Measurements from ENCODE around the gene OR8B3. TPM values are rescaled to one million over a fixed set of nuclear protein-coding genes. Genes with fewer than 3 reads are reported as not detected.

Gene OR8B3
- total and polyA plus RNA-seq, 2 experiments from 2014 or later, result not detected

GRCh38 chr11:124429599-124429998 is 30.8 kb upstream of the OR8B3 start:
- Mint-ChIP-seq H3K4me1 (no peaks in the 10 kb centered on the region), H3K4me3 (no peak overlapping the region), H3K9me3 (peaks cover 9% of the 10 kb centered on the region; the same call in 2 of the 3 replicates), H3K27me3 (ENCODE audit: insufficient read depth, low read depth, poor library complexity) (no peaks in the 10 kb centered on the region), H3K36me3 (ENCODE audit: low read depth) (peaks cover 8% of the 10 kb centered on the region; the same call in 1 of the 3 replicates), H3K27ac (no peak overlapping the region)
- no peak for TF ChIP-seq POLR2AphosphoS5 (IDR thresholded peaks at IDR 0.05; ENCODE audit: low read depth)
- TF ChIP-seq NANOG (IDR thresholded peaks at IDR 0.05; ENCODE audit: borderline replicate concordance), result no peak
- TF ChIP-seq REST (IDR thresholded peaks at IDR 0.05; ENCODE audit: unreplicated experiment), result no peak
- TF ChIP-seq ZNF114 (CRISPR knock-in tag; IDR thresholded peaks at IDR 0.05), result no peak
- TF ChIP-seq ETS1 (IDR thresholded peaks at IDR 0.05), result no peak
- no peak for TF ChIP-seq CTCF (conservative IDR thresholded peaks at IDR 0.05; ENCODE audit: low read depth in 2 of 2)
- no peak for TF ChIP-seq EZH2phosphoT487 (IDR thresholded peaks at IDR 0.05; ENCODE audit: unreplicated experiment)
- no peak for TF ChIP-seq STAT1 (IDR thresholded peaks at IDR 0.05; ENCODE audit: unreplicated experiment)
- TF ChIP-seq JUNB (IDR thresholded peaks at IDR 0.05; ENCODE audit: unreplicated experiment), result no peak
- no peak for TF ChIP-seq ZNF462 (CRISPR knock-in tag; IDR thresholded peaks at IDR 0.05)
- no peak for TF ChIP-seq EZH2 (IDR thresholded peaks at IDR 0.05; ENCODE audit: low read depth, unreplicated experiment)
- no peak for TF ChIP-seq CREB1 (CRISPR knock-in tag; IDR thresholded peaks at IDR 0.05; ENCODE audit: low read depth)
- no peak for TF ChIP-seq ZNF331 (CRISPR knock-in tag; IDR thresholded peaks at IDR 0.05; ENCODE audit: low read depth)
- Histone ChIP-seq H4K20me1 (replicated peaks; ENCODE audit: insufficient read depth) (no peaks in the 10 kb centered on the region), H3K36me3 (ENCODE audit: insufficient read depth) (no peaks in the 10 kb centered on the region), H3K4me1 (ENCODE audit: insufficient read depth) (no peaks in the 10 kb centered on the region), H3K27ac (ENCODE audit: low read depth) (no peak overlapping the region), H3F3A (replicated peaks; ENCODE audit: low read depth) (no peaks in the 10 kb centered on the region), H3K4me3 (no peak overlapping the region), H2AFZ (no peak overlapping the region), H3K27me3 (ENCODE audit: insufficient read depth) (no peaks in the 10 kb centered on the region), H3K9me2 (ENCODE audit: insufficient read depth) (peaks cover 2% of the 10 kb centered on the region; the same call in 1 of the 2 replicates), H3K79me2 (replicated peaks; ENCODE audit: insufficient read depth) (no peaks in the 10 kb centered on the region), H3K4me2 (no peak overlapping the region)
- no peak for DNase-seq (ENCODE audit: low spot score)
- no peak for ATAC-seq

All from GM23338 (cell line).